Measurements from ENCODE around the gene RAD51D.

The RAD51D gene

GRCh38 chr17:35149941-35150340 is 30.3 kb upstream of the RAD51D start:
- TF ChIP-seq CTCF (conservative IDR thresholded peaks at IDR 0.05) (no peak), ZFX (IDR thresholded peaks at IDR 0.05) (no peak)

GRCh38 chr17:35148144-35148543 is 28.5 kb upstream of the RAD51D start:
- H3K27ac ChIP-seq: no peak overlapping the region
- no peak for TF ChIP-seq CTCF (conservative IDR thresholded peaks at IDR 0.05)
- no peak for TF ChIP-seq ZFX (IDR thresholded peaks at IDR 0.05)

More at GRCh38 chr17:35149941-35150340, 30.3 kb upstream of the RAD51D start:
- no peak overlapping the region for H3K27ac ChIP-seq

GRCh38 chr17:35147375-35147905 is 27.8 kb upstream of the RAD51D start, which contains the start of gene UNC45B:
Gene UNC45B, plus strand, starts transcription at chr17:35147817. Its CDS starts 447 bp downstream, at chr17:35148264.
- TF ChIP-seq CTCF (conservative IDR thresholded peaks at IDR 0.05): no peak
- no peak for TF ChIP-seq ZFX (IDR thresholded peaks at IDR 0.05)
- no peak within 1 kb of the TSS for H3K27ac ChIP-seq

- no peak for TF ChIP-seq ZFX (IDR thresholded peaks at IDR 0.05)
- TF ChIP-seq CTCF (conservative IDR thresholded peaks at IDR 0.05): no peak
- no peak overlapping the region for H3K27ac ChIP-seq
These were observed 26.7 kb upstream of the RAD51D start for GRCh38 chr17:35146214-35146833.

- H3K27ac ChIP-seq: no peak overlapping the region
- no peak for TF ChIP-seq CTCF (conservative IDR thresholded peaks at IDR 0.05)
- TF ChIP-seq ZFX (IDR thresholded peaks at IDR 0.05): no peak
These were observed 25.2 kb upstream of the RAD51D start for GRCh38 chr17:35144840-35145239.

- peak overlapping the region; percentile 87 for H3K27ac ChIP-seq
- TF ChIP-seq ZFX (IDR thresholded peaks at IDR 0.05) (no peak), CTCF (conservative IDR thresholded peaks at IDR 0.05) (peak; percentile 73; the same call in 1 of the 2 replicates)
These were observed 22.8 kb upstream of the RAD51D start for GRCh38 chr17:35142467-35142796.

GRCh38 chr17:35141681-35142466 is 22.2 kb upstream of the RAD51D start, which contains the start of gene NLE1:
Gene NLE1, minus strand, starts transcription at chr17:35142303. Its CDS starts 28 bp downstream, at chr17:35142275.
- peak; percentile 75; the same call in 1 of the 2 replicates for TF ChIP-seq ZFX (IDR thresholded peaks at IDR 0.05)
- peak; percentile 99 for TF ChIP-seq CTCF (conservative IDR thresholded peaks at IDR 0.05)
- peak within 1 kb of the TSS; percentile 87 for H3K27ac ChIP-seq
